Memory B cell (primary cell): ENCODE results near the gene NKX6-2.
"Not testable (repeated sequence)": the region's sequence is repeated elsewhere in the genome, so short reads cannot be mapped to it uniquely, and the experiment has no call there.

ENCODE experiments used
- ATAC-seq: fragments of 150-1000 bp; cut with Tn5 transposase; 2 replicates; pipeline ENCODE4 v1.10.0; 2021; ENCODE audit warnings: low read depth, mild to moderate bottlenecking, moderate library complexity
- DNase-seq, 2 donors: peaks; one replicate each; pipeline ENCODE4 v3.0.0; 2022; ENCODE audit warnings: low spot score in 2 of 2
- H3K27ac Mint-ChIP-seq: one replicate; pipeline ENCODE4 v1.8.0; 2022; ENCODE audit warnings: mild to moderate bottlenecking, moderate library complexity, mixed read lengths
- H3K27me3 Mint-ChIP-seq: one replicate; pipeline ENCODE4 v1.8.0; 2022; ENCODE audit warnings: mixed read lengths
- H3K36me3 Mint-ChIP-seq: one replicate; pipeline ENCODE4 v1.8.0; 2022; ENCODE audit warnings: mild to moderate bottlenecking, mixed read lengths
- H3K4me1 Mint-ChIP-seq: one replicate; pipeline ENCODE4 v1.8.0; 2022; ENCODE audit warnings: mixed read lengths
- H3K4me3 Mint-ChIP-seq: one replicate; pipeline ENCODE4 v1.8.0; 2022; ENCODE audit warnings: mild to moderate bottlenecking, moderate library complexity, mixed read lengths
- H3K9me3 Mint-ChIP-seq: one replicate; pipeline ENCODE4 v1.8.0; 2022; ENCODE audit warnings: mixed read lengths

NKX6-2 gene

GRCh38 chr10:132743196-132743924, 42.6 kb downstream of the NKX6-2 start:
- not testable (repeated sequence) for DNase-seq, H3K4me3 Mint-ChIP-seq, ATAC-seq, H3K4me1 Mint-ChIP-seq, H3K27ac Mint-ChIP-seq, H3K27me3 Mint-ChIP-seq, H3K36me3 Mint-ChIP-seq, H3K9me3 Mint-ChIP-seq

- no peaks in the 10 kb centered on the region for H3K9me3 Mint-ChIP-seq
- no peak for DNase-seq
- H3K36me3 Mint-ChIP-seq = no peaks in the 10 kb centered on the region
- no peak for ATAC-seq
- no peaks in the 10 kb centered on the region for H3K27me3 Mint-ChIP-seq
- no peaks in the 10 kb centered on the region for H3K4me1 Mint-ChIP-seq
- no peak overlapping the region for H3K27ac Mint-ChIP-seq
- no peak overlapping the region for H3K4me3 Mint-ChIP-seq
Observed at GRCh38 chr10:132742837-132743194, 43.1 kb downstream of the NKX6-2 start.

DNA sequence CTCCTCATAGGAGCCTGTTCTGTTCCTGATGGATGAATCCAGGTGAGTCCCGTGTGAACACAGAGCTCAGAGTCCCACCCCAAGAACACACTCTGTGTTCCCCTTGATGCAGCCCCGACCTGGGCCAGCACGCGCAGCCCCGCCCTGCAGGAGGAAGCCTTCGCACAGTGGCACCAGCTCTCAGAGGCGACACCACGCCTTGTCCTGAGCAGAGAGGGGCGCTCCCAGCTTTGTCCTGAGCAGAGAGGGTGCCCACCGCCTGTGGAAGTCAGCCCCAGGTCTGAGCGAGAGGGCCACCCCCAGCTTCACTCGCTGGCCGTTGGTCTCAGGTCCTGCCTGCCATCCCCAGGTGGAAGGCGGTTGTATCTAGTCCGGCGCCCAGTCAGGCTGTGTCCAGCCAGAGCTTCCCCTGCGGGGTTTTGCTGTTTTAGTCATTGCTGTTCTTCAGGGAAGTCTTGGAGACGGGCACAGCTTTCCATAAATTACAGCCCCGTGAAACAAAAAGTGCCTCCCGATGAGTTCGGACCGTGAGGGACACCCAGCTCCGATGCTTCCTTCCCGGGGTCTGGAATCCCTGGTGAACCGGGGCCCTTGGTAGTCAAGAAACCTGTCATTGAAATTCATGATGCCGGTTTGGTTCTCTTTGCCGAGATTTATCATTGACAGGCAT, 43.6 kb downstream of the NKX6-2 start:
- H3K27me3 Mint-ChIP-seq = no peaks in the 10 kb centered on the region
- ATAC-seq (no peak), DNase-seq (no peak)
- no peaks in the 10 kb centered on the region for H3K9me3 Mint-ChIP-seq
- no peaks in the 10 kb centered on the region for H3K4me1 Mint-ChIP-seq
- H3K36me3 Mint-ChIP-seq = no peaks in the 10 kb centered on the region
- no peak overlapping the region for H3K4me3 Mint-ChIP-seq
- H3K27ac Mint-ChIP-seq = no peak overlapping the region

DNA sequence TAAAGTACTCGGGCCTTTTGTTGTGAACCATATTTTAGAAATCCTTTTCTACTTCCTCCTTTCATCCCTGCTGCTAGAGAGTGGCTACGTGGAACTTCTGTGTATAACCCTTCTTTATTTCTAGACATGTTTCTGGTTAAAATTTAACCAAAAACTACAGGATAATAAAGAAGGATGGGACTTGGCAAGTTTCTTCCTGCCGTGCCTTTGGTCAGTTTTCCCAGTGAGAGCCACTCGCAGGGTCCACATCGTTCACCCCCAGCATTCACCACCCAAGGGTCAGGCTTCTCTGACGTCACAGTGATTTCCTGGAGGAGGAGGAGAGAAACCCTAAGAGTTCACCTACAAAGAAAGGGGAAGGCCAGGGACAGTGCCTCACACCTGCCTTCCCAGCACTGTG, 45.4 kb downstream of the NKX6-2 start:
- H3K27me3 Mint-ChIP-seq = no peaks in the 10 kb centered on the region

DNA sequence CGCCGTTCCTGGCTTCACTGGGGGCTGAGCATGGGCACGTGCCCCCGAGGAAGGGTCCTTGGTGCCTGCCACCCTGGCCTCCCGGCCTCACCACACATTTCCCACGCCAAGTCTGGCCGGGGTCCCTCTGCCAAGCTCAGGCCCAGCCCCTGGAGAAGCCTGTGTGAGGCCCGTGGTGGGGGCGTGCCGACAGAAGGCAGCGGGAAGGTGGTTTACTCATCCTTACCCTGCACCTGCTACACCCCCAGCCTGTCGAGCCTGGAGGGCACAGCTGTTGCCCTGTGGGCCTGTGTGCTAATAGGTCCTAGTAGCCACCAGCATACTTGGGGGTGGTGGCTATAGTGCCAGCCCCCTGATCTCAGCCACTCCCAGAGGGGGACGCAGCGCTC, 46.7 kb downstream of the NKX6-2 start:
- Mint-ChIP-seq H3K27ac (no peak overlapping the region), H3K36me3 (no peaks in the 10 kb centered on the region), H3K4me3 (no peak overlapping the region), H3K4me1 (no peaks in the 10 kb centered on the region), H3K9me3 (no peaks in the 10 kb centered on the region), H3K27me3 (no peaks in the 10 kb centered on the region)
- no peak for DNase-seq
- ATAC-seq = no peak

More for the DNA sequence above, 45.4 kb downstream of the NKX6-2 start:
- no peaks in the 10 kb centered on the region for H3K36me3 Mint-ChIP-seq
- no peaks in the 10 kb centered on the region for H3K4me1 Mint-ChIP-seq
- no peak overlapping the region for H3K4me3 Mint-ChIP-seq
- no peak overlapping the region for H3K27ac Mint-ChIP-seq
- no peaks in the 10 kb centered on the region for H3K9me3 Mint-ChIP-seq
- ATAC-seq = no peak
- DNase-seq = no peak

DNA sequence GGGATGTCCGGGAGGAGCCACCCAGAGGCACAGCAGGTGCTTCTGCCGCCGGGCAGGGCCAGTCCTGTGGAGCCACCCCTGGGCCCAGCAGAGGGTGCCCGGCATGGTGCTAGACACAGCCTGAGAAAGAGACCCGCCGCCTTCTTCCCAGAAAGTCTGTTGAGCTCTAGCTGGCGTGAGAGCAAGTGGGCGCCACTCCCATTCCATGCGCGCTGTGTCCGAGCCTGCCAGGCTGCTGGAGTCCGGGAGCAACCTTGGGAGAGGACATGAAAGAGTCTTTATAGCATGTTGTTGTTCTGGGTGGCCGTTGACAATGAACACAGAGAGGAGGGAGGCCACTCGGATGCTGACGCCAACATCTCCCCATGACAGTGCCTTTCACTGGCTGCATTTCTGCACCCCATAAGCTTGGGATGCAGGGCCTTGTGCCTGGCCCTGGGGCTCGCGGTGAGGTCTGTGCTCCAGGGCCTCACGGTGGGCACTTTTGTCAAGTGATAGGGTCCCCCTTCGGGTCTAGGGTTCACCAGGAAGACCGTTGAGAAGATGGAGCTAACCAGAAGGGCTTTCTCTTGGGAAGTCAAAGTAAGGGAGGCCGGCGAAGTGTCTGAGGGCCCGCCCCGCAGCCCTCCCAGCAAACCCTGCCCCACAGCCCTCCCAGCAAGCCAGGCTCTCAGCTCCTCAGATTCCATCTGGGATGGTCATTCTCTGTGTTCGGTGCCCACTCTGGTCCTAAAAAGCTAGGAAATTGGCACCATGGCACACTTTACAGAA, 47.3 kb downstream of the NKX6-2 start:
- no peak overlapping the region for H3K27ac Mint-ChIP-seq
- no peaks in the 10 kb centered on the region for H3K4me1 Mint-ChIP-seq
- H3K9me3 Mint-ChIP-seq = no peaks in the 10 kb centered on the region
- no peak overlapping the region for H3K4me3 Mint-ChIP-seq
- H3K36me3 Mint-ChIP-seq = no peaks in the 10 kb centered on the region
- ATAC-seq = no peak
- H3K27me3 Mint-ChIP-seq = no peaks in the 10 kb centered on the region
- no peak for DNase-seq

DNA sequence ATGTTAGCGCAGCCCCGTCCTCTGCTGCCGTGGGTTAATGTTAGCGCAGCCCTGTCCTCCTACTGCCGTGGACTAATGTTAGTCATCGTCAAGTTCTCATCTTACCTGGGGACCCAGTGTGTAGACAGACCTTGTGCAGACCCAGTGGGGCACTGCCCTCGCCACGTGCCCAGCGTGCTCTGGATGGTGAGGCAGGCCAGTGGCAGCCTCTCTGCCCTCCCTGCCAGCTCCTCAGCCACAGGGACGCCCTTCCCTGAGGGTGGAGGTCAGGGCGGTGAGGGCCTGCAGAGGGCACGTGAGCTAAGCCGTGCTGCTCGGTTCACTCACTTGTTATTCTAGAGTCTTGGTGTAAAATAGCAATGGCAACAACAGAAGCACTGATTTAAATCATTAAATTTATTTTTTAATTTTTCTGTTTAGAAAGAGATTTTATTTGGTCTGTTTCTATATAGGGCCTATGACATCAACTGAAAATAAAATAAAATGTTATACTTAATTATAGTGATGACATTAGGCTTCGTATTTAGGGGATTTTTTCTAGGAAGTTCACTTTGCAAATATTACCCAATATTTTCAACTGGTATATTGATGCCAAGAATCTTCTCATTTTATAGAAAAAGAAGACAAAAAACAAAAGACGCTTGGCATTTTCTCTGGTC, 48.4 kb downstream of the NKX6-2 start:
- Mint-ChIP-seq H3K4me3 (no peak overlapping the region), H3K36me3 (no peaks in the 10 kb centered on the region), H3K4me1 (no peaks in the 10 kb centered on the region), H3K27ac (no peak overlapping the region), H3K27me3 (no peaks in the 10 kb centered on the region), H3K9me3 (no peaks in the 10 kb centered on the region)
- no peak for DNase-seq
- no peak for ATAC-seq

GRCh38 chr10:132735923-132736391, 50.0 kb downstream of the NKX6-2 start:
- no peak overlapping the region for H3K27ac Mint-ChIP-seq

GRCh38 chr10:132735341-132735775, 50.6 kb downstream of the NKX6-2 start:
- no peaks in the 10 kb centered on the region for H3K4me1 Mint-ChIP-seq
- H3K27me3 Mint-ChIP-seq = no peaks in the 10 kb centered on the region
- H3K9me3 Mint-ChIP-seq = no peaks in the 10 kb centered on the region
- peaks cover 6% of the 10 kb centered on the region for H3K36me3 Mint-ChIP-seq
- no peak for ATAC-seq
- DNase-seq = no peak
- no peak overlapping the region for H3K27ac Mint-ChIP-seq
- no peak overlapping the region for H3K4me3 Mint-ChIP-seq

More at GRCh38 chr10:132735923-132736391, 50.0 kb downstream of the NKX6-2 start:
- peaks cover 6% of the 10 kb centered on the region for H3K36me3 Mint-ChIP-seq
- H3K4me1 Mint-ChIP-seq = no peaks in the 10 kb centered on the region
- no peak overlapping the region for H3K4me3 Mint-ChIP-seq
- H3K27me3 Mint-ChIP-seq = no peaks in the 10 kb centered on the region
- DNase-seq (no peak), ATAC-seq (no peak)
- no peaks in the 10 kb centered on the region for H3K9me3 Mint-ChIP-seq

DNA sequence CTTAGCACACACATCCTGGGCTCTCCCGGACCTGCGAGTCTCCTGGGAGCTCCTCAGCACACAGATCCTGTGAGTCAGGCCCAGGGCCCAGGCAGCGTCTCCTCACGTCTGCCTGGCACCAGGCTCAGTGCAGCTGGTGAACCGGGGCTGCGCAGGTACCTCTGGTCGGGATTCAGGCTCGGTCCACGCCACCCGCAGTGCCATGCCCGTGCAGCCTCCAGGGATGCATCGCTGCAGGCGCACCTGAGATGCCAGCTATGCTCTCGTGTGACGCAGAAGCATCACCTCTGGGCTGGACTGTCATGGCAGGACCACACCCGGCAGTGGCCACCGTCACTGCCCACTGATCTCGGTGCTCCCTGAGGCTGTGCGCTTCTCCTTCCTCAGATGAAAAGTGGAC, 52.0 kb downstream of the NKX6-2 start:
- Mint-ChIP-seq H3K36me3 (peaks cover 6% of the 10 kb centered on the region), H3K27ac (no peak overlapping the region)

More for the DNA sequence above, 52.0 kb downstream of the NKX6-2 start:
- Mint-ChIP-seq H3K27me3 (no peaks in the 10 kb centered on the region), H3K4me1 (no peaks in the 10 kb centered on the region), H3K4me3 (no peak overlapping the region), H3K9me3 (no peaks in the 10 kb centered on the region)
- no peak for ATAC-seq
- no peak for DNase-seq
